WERI-Rb-1 (cell line): ENCODE results near the gene ACOT7.

Experiments
- DNase-seq: peaks from one replicate; pipeline ENCODE4 v3.0.0-alpha.2; 2020
- H3K27ac ChIP-seq: fragments of 250-450 bp; sonication (Bioruptor Pico); 2 replicates; pipeline ENCODE4 v1.5.1; 2020; ENCODE audit warnings: mild to moderate bottlenecking, moderate library complexity
- H3K27me3 ChIP-seq: fragments of 250-450 bp; sonication (Bioruptor Pico); 2 replicates; pipeline ENCODE4 v1.5.1; 2021; ENCODE audit warnings: mild to moderate bottlenecking, low read depth, moderate library complexity; ENCODE audit not compliant: insufficient read depth, severe bottlenecking
- H3K36me3 ChIP-seq: fragments of 250-450 bp; sonication (Bioruptor Pico); 2 replicates; pipeline ENCODE4 v1.5.1; 2020; ENCODE audit warnings: mild to moderate bottlenecking, moderate library complexity
- H3K4me3 ChIP-seq: 2 replicates; pipeline ENCODE4 v1.5.1; 2011; ENCODE audit warnings: low read depth, mild to moderate bottlenecking, control low read depth, low read length
- H3K9me3 ChIP-seq: fragments of 250-450 bp; sonication (Bioruptor Pico); 2 replicates; pipeline ENCODE4 v1.5.1; 2021; ENCODE audit warnings: mild to moderate bottlenecking, moderate library complexity; ENCODE audit not compliant: severe bottlenecking
- CTCF ChIP-seq: IDR thresholded peaks from 2 replicates; pipeline ENCODE4 v1.5.1; 2011; ENCODE audit warnings: low read depth, mild to moderate bottlenecking, control low read depth, inconsistent platforms, low read length

Gene ACOT7

GRCh38 chr1:6330410-6330911 is 63.1 kb downstream of the ACOT7 start:
- TF ChIP-seq CTCF: no peak
- no peak overlapping the region for H3K27ac ChIP-seq
- H3K4me3 ChIP-seq: no peak overlapping the region
- H3K36me3 ChIP-seq: peaks cover 49% of the 10 kb centered on the region
- DNase-seq: no peak
- H3K9me3 ChIP-seq: no peaks in the 10 kb centered on the region
- no peaks in the 10 kb centered on the region for H3K27me3 ChIP-seq

- H3K9me3 ChIP-seq: no peaks in the 10 kb centered on the region
- DNase-seq: no peak
- H3K27ac ChIP-seq: no peak overlapping the region
- no peaks in the 10 kb centered on the region for H3K27me3 ChIP-seq
- H3K36me3 ChIP-seq: peaks cover 49% of the 10 kb centered on the region
- no peak for TF ChIP-seq CTCF
- no peak overlapping the region for H3K4me3 ChIP-seq
These were observed 63.7 kb downstream of the ACOT7 start for GRCh38 chr1:6329851-6330250.

- Histone ChIP-seq H3K9me3 (no peaks in the 10 kb centered on the region), H3K27me3 (no peaks in the 10 kb centered on the region), H3K27ac (no peak overlapping the region), H3K36me3 (peaks cover 45% of the 10 kb centered on the region), H3K4me3 (no peak overlapping the region)
- no peak for TF ChIP-seq CTCF
- DNase-seq: no peak
These were observed 64.2 kb downstream of the ACOT7 start for GRCh38 chr1:6329396-6329795.

GRCh38 chr1:6328696-6329095 is 64.9 kb downstream of the ACOT7 start:
- Histone ChIP-seq H3K27me3 (no peaks in the 10 kb centered on the region), H3K9me3 (no peaks in the 10 kb centered on the region), H3K4me3 (no peak overlapping the region), H3K36me3 (peaks cover 44% of the 10 kb centered on the region), H3K27ac (no peak overlapping the region)
- no peak for TF ChIP-seq CTCF
- DNase-seq: no peak

- Histone ChIP-seq H3K4me3 (no peak overlapping the region), H3K36me3 (peaks cover 44% of the 10 kb centered on the region), H3K27ac (no peak overlapping the region), H3K9me3 (no peaks in the 10 kb centered on the region), H3K27me3 (no peaks in the 10 kb centered on the region)
- TF ChIP-seq CTCF: no peak
- no peak for DNase-seq
These were observed 65.5 kb downstream of the ACOT7 start for GRCh38 chr1:6328091-6328490.

- no peak for DNase-seq
- H3K9me3 ChIP-seq: no peaks in the 10 kb centered on the region
- no peaks in the 10 kb centered on the region for H3K27me3 ChIP-seq
- peaks cover 38% of the 10 kb centered on the region for H3K36me3 ChIP-seq
- no peak for TF ChIP-seq CTCF
- no peak overlapping the region for H3K27ac ChIP-seq
- no peak overlapping the region for H3K4me3 ChIP-seq
These were observed 68.1 kb downstream of the ACOT7 start for GRCh38 chr1:6325482-6325881.
